OCI-LY1 (cell line): Measurements from ENCODE around the gene HYAL4.

Experiments used
- H2AFZ ChIP-seq: fragments of 200-600 bp; sonication (generic), shearing (Covaris generic); 2 replicates; pipeline ENCODE4 v1.6.0; 2014; ENCODE audit warnings: antibody characterized with exemption, mild to moderate bottlenecking, low read length
- H3F3A ChIP-seq: fragments of 200-600 bp; sonication (generic), shearing (Covaris generic); 2 replicates; pipeline ENCODE4 v1.6.0; 2014; ENCODE audit warnings: mild to moderate bottlenecking, antibody characterized with exemption, low read length, moderate library complexity; ENCODE audit not compliant: insufficient read depth
- H3K27ac ChIP-seq: fragments of 200-600 bp; sonication (generic); 2 replicates; pipeline ENCODE4 v1.5.1; 2014; ENCODE audit warnings: low read length, mixed run types, mild to moderate bottlenecking, low read depth; ENCODE audit not compliant: poor library complexity, severe bottlenecking
- H3K27me3 ChIP-seq: fragments of 200-600 bp; sonication (generic); 2 replicates; pipeline ENCODE4 v1.6.0; 2014; ENCODE audit warnings: antibody characterized with exemption, mild to moderate bottlenecking, low read length, moderate library complexity; ENCODE audit not compliant: insufficient read depth
- H3K36me3 ChIP-seq: fragments of 200-600 bp; sonication (generic); 2 replicates; pipeline ENCODE4 v1.6.1; 2014; ENCODE audit warnings: mild to moderate bottlenecking, antibody characterized with exemption, low read length, moderate library complexity, mixed read lengths; ENCODE audit not compliant: insufficient read depth
- H3K4me1 ChIP-seq: fragments of 200-600 bp; sonication (generic); 2 replicates; pipeline ENCODE4 v1.5.1; 2014; ENCODE audit warnings: mild to moderate bottlenecking, low read length, moderate library complexity; ENCODE audit not compliant: insufficient read depth, severe bottlenecking
- H3K4me2 ChIP-seq: fragments of 200-600 bp; sonication (generic), shearing (Covaris generic); 2 replicates; pipeline ENCODE4 v1.6.1; 2014; ENCODE audit warnings: low read length
- H3K4me3 ChIP-seq: fragments of 200-600 bp; sonication (generic); 2 replicates; pipeline ENCODE4 v1.5.1; 2014; ENCODE audit warnings: low read length, low read depth, mild to moderate bottlenecking, mixed read lengths; ENCODE audit not compliant: poor library complexity, severe bottlenecking
- H3K79me2 ChIP-seq: fragments of 200-600 bp; shearing (Covaris generic); 2 replicates; pipeline ENCODE4 v1.6.1; 2016; ENCODE audit warnings: mixed run types, low read length, mixed read lengths; ENCODE audit not compliant: insufficient read depth
- H3K9ac ChIP-seq: fragments of 200-600 bp; sonication (generic), shearing (Covaris generic); 2 replicates; pipeline ENCODE4 v1.6.1; 2014; ENCODE audit warnings: mild to moderate bottlenecking, low read length, mixed read lengths
- H3K9me2 ChIP-seq: fragments of 200-600 bp; sonication (generic), shearing (Covaris generic); 2 replicates; pipeline ENCODE4 v1.6.1; 2014; ENCODE audit warnings: low read depth, mild to moderate bottlenecking, low read length, mixed read lengths
- H3K9me3 ChIP-seq: fragments of 200-600 bp; shearing (Covaris generic); 2 replicates; pipeline ENCODE4 v1.6.1; 2014; ENCODE audit warnings: low read length, mixed read lengths
- H4K20me1 ChIP-seq: fragments of 200-600 bp; sonication (generic), shearing (Covaris generic); 2 replicates; pipeline ENCODE4 v1.6.0; 2016; ENCODE audit warnings: mild to moderate bottlenecking, low read length; ENCODE audit not compliant: insufficient read depth
- EZH2 ChIP-seq: fragments of 200-600 bp; sonication (generic), shearing (Covaris generic); IDR thresholded peaks from 2 replicates; pipeline ENCODE4 v1.8.0; 2017; ENCODE audit warnings: borderline replicate concordance, mixed run types, mild to moderate bottlenecking, antibody characterized with exemption, low read length, moderate library complexity, mixed read lengths
- TF ChIP-seq, protein P1 (sequence below): fragments of 200-600 bp; sonication (generic), shearing (Covaris generic); IDR thresholded peaks from 2 replicates; pipeline ENCODE4 v1.5.1; 2017; ENCODE audit warnings: mild to moderate bottlenecking, antibody characterized with exemption, low read length, moderate library complexity, mixed read lengths

The HYAL4 gene

DNA sequence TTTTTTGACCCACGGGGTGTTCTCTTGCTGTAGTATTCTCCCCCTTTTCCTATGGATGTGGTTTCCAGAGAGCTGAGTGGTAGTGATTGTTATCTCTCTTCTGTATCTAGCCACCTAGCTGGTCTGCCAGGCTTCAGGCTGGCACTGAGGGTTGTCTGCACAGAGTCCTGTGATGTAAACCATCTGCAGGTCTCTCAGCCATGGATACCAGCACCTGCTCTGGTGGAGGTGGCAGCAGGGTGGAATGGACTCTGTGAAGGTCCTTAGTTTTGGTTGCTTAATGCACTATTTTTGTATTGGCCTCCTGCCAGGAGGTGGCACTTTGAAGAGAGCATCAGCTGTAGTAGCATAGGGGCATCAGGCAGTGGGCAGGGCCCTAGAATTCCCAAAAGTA is 851 bp downstream of the HYAL4 start:
- Histone ChIP-seq H3K4me1 (no peaks in the 10 kb centered on the region), H3K4me3 (no peak overlapping the region), H3F3A (no peaks in the 10 kb centered on the region), H3K79me2 (no peaks in the 10 kb centered on the region), H3K9ac (no peak overlapping the region), H4K20me1 (no peaks in the 10 kb centered on the region), H3K36me3 (no peaks in the 10 kb centered on the region), H3K4me2 (no peak overlapping the region), H3K27me3 (no peaks in the 10 kb centered on the region), H3K27ac (no peak overlapping the region), H3K9me2 (no peaks in the 10 kb centered on the region), H3K9me3 (no peaks in the 10 kb centered on the region), H2AFZ (no peak overlapping the region)
- no peak for TF ChIP-seq EZH2
- TF ChIP-seq, protein P1, sequence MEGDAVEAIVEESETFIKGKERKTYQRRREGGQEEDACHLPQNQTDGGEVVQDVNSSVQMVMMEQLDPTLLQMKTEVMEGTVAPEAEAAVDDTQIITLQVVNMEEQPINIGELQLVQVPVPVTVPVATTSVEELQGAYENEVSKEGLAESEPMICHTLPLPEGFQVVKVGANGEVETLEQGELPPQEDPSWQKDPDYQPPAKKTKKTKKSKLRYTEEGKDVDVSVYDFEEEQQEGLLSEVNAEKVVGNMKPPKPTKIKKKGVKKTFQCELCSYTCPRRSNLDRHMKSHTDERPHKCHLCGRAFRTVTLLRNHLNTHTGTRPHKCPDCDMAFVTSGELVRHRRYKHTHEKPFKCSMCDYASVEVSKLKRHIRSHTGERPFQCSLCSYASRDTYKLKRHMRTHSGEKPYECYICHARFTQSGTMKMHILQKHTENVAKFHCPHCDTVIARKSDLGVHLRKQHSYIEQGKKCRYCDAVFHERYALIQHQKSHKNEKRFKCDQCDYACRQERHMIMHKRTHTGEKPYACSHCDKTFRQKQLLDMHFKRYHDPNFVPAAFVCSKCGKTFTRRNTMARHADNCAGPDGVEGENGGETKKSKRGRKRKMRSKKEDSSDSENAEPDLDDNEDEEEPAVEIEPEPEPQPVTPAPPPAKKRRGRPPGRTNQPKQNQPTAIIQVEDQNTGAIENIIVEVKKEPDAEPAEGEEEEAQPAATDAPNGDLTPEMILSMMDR: no peak

DNA sequence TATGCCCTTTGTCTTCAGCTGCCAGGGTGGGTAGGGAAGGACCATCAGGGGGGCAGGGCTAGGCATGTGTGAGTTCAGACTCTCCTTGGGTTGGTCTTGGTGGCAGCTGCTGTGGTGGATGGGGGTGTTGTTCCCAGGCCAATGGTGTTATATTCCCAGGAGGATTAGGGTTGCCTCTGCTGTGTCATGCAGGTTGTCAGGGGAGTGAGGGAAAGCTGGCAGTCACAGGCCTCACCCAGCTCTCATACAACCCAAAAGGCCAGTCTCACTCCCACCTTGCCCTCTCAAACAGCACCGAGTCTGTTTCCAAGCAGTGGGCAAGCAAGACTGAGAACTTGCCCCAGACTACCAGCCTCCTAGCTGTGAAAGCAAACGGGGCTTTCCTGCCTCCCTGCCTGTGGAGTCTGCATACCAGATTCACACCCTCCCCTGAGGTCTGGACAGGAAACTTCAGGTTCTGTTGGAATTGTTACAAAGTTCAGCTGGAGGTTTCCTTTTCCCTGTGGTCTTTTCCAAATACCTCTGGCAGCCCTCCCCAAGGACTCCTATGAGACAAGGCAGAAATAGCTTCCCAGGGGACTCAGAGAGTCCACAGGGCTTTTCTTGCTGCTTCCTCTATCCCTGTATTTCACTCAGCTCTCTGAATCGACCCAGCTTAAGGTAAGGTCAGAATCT is 1.4 kb downstream of the HYAL4 start:
- Histone ChIP-seq H3K27ac (no peak overlapping the region), H3K27me3 (no peaks in the 10 kb centered on the region), H3K4me3 (no peak overlapping the region), H3K79me2 (no peaks in the 10 kb centered on the region), H2AFZ (no peak overlapping the region), H3K9ac (no peak overlapping the region), H3F3A (no peaks in the 10 kb centered on the region), H3K4me1 (no peaks in the 10 kb centered on the region), H4K20me1 (no peaks in the 10 kb centered on the region), H3K9me2 (no peaks in the 10 kb centered on the region), H3K4me2 (no peak overlapping the region), H3K9me3 (no peaks in the 10 kb centered on the region), H3K36me3 (no peaks in the 10 kb centered on the region)
- TF ChIP-seq EZH2: no peak
- TF ChIP-seq, protein P1: no peak

DNA sequence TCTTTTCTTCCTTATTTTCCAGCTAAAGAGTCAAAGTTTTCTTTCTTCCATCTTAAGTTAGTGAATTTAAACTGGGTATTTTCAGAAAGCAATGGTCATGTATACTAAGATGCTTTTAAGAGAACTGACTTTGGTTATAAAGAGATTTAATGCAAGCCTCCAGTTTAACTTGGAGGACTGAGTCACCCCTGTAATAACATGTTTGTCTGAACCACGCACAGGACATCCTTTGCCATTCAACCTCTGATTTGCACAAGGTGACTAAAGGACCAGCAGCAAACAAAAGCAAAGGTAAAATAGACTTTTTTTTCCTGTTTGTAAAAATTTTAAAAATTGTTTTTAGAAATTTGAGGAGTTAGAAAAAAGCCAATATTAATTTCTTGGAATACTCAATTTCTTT is 2.9 kb downstream of the HYAL4 start:
- Histone ChIP-seq H3K36me3 (no peaks in the 10 kb centered on the region), H3K4me3 (no peak overlapping the region), H3K4me1 (no peaks in the 10 kb centered on the region)

More for the DNA sequence above, 2.9 kb downstream of the HYAL4 start:
- TF ChIP-seq, protein P1: no peak
- TF ChIP-seq EZH2: no peak
- Histone ChIP-seq H4K20me1 (no peaks in the 10 kb centered on the region), H3K4me2 (no peak overlapping the region), H2AFZ (no peak overlapping the region), H3K27me3 (no peaks in the 10 kb centered on the region), H3K9me2 (no peaks in the 10 kb centered on the region), H3K9me3 (no peaks in the 10 kb centered on the region), H3K27ac (no peak overlapping the region), H3K79me2 (no peaks in the 10 kb centered on the region), H3K9ac (no peak overlapping the region), H3F3A (no peaks in the 10 kb centered on the region)
